ENCODE results near the gene MYOM1. TPM values are rescaled to one million over a fixed set of nuclear protein-coding genes. Genes with fewer than 3 reads are reported as not detected.
"Not testable (repeated sequence)": the region's sequence is repeated elsewhere in the genome, so short reads cannot be mapped to it uniquely, and the experiment has no call there.

The MYOM1 gene
- total RNA-seq, 1 donor from 2014 or later: 1.4 TPM

- no peak overlapping the region for H3K4me3 Mint-ChIP-seq
- intact Hi-C loops (cut with micrococcal nuclease): no loop called here
- no peaks in the 10 kb centered on the region for H3K9me3 Mint-ChIP-seq
Measured at GRCh38 chr18:3081584-3081991, 138.2 kb downstream of the MYOM1 start.

DNA sequence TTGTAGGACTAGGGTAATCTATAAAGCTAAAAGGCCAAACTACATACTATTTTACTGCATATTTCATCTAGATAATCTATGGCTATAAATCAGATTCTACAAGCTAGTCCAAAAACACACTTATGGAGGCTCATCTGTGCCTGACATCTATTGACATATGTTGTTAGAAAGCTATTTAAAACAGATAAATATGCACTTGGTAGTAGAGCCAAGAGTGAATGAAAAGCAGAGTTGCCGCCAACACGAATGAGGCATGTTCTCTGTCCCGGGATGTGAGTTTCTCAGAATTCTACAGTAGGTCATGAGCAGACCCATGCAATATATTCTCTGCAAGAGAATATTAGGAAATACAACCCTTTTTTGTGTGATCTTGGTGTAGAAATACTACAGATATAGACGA, 140.1 kb downstream of the MYOM1 start:
- H3K4me3 Mint-ChIP-seq: no peak overlapping the region
- H3K27me3 Mint-ChIP-seq (ENCODE audit: insufficient read depth): no peaks in the 10 kb centered on the region
- H3K4me1 Mint-ChIP-seq (ENCODE audit: low read depth): peaks cover 9% of the 10 kb centered on the region
- DNase-seq (ENCODE audit: low spot score): no peak
- H3K9me3 Mint-ChIP-seq: no peaks in the 10 kb centered on the region
- no peak overlapping the region for H3K27ac Mint-ChIP-seq
- no peaks in the 10 kb centered on the region for H3K36me3 Mint-ChIP-seq (ENCODE audit: low read depth)
- intact Hi-C loops (cut with micrococcal nuclease): no loop called here

More at GRCh38 chr18:3081584-3081991, 138.2 kb downstream of the MYOM1 start:
- Mint-ChIP-seq H3K27me3 (ENCODE audit: insufficient read depth) (no peaks in the 10 kb centered on the region), H3K27ac (no peak overlapping the region), H3K36me3 (ENCODE audit: low read depth) (no peaks in the 10 kb centered on the region), H3K4me1 (ENCODE audit: low read depth) (no peaks in the 10 kb centered on the region)
- no peak for DNase-seq (ENCODE audit: low spot score)

- H3K4me3 Mint-ChIP-seq: no peak overlapping the region
- H3K27me3 Mint-ChIP-seq (ENCODE audit: insufficient read depth): no peaks in the 10 kb centered on the region
- intact Hi-C loops (cut with micrococcal nuclease): no loop called here
- H3K9me3 Mint-ChIP-seq: no peaks in the 10 kb centered on the region
- peaks cover 2% of the 10 kb centered on the region for H3K36me3 Mint-ChIP-seq (ENCODE audit: low read depth)
- no peak overlapping the region for H3K27ac Mint-ChIP-seq
- DNase-seq (ENCODE audit: low spot score): no peak
- peaks cover 29% of the 10 kb centered on the region for H3K4me1 Mint-ChIP-seq (ENCODE audit: low read depth)
Measured at GRCh38 chr18:3075491-3075890, 144.3 kb downstream of the MYOM1 start.

DNA sequence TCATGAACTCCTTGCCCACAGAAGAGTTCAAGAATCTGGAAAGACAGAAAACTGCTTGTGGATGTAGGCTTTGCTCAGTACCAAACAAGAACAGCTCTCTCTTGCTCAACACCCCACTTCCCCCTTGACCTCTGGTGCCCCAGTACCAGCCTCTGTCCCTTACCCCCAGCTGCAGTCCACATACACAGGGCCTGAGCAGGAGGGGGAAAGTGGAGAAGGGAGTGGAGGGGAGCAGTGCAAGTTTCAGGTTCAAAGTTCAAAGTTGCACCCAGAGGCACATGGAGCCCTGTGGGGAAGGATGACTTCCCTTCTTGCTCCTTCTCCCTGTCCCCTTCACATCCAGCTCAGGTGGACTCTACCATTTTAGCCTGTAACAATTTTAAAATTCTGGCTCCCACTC, 145.7 kb downstream of the MYOM1 start:
- intact Hi-C loops (cut with micrococcal nuclease): no loop called here
- Mint-ChIP-seq H3K4me1 (ENCODE audit: low read depth) (peaks cover 43% of the 10 kb centered on the region), H3K27ac (no peak overlapping the region)

GRCh38 chr18:3073353-3073752, 146.4 kb downstream of the MYOM1 start:
- H3K4me3 Mint-ChIP-seq; DNase-seq (ENCODE audit: low spot score); intact Hi-C loops (cut with micrococcal nuclease); H3K36me3 Mint-ChIP-seq (ENCODE audit: low read depth); H3K27me3 Mint-ChIP-seq (ENCODE audit: insufficient read depth); H3K27ac Mint-ChIP-seq; H3K9me3 Mint-ChIP-seq: not testable (repeated sequence)
- peaks cover 49% of the 10 kb centered on the region for H3K4me1 Mint-ChIP-seq (ENCODE audit: low read depth)

More for the DNA sequence above, 145.7 kb downstream of the MYOM1 start:
- H3K4me3 Mint-ChIP-seq: no peak overlapping the region
- peaks cover 2% of the 10 kb centered on the region for H3K36me3 Mint-ChIP-seq (ENCODE audit: low read depth)
- H3K9me3 Mint-ChIP-seq: no peaks in the 10 kb centered on the region
- no peaks in the 10 kb centered on the region for H3K27me3 Mint-ChIP-seq (ENCODE audit: insufficient read depth)
- no peak for DNase-seq (ENCODE audit: low spot score)

GRCh38 chr18:3071676-3072075, 148.1 kb downstream of the MYOM1 start:
- Mint-ChIP-seq H3K4me1 (ENCODE audit: low read depth) (peaks cover 66% of the 10 kb centered on the region), H3K4me3 (no peak overlapping the region), H3K9me3 (no peaks in the 10 kb centered on the region), H3K27me3 (ENCODE audit: insufficient read depth) (no peaks in the 10 kb centered on the region), H3K36me3 (ENCODE audit: low read depth) (peaks cover 2% of the 10 kb centered on the region), H3K27ac (no peak overlapping the region)
- no peak for DNase-seq (ENCODE audit: low spot score)
- intact Hi-C loops (cut with micrococcal nuclease): no loop called here

DNA sequence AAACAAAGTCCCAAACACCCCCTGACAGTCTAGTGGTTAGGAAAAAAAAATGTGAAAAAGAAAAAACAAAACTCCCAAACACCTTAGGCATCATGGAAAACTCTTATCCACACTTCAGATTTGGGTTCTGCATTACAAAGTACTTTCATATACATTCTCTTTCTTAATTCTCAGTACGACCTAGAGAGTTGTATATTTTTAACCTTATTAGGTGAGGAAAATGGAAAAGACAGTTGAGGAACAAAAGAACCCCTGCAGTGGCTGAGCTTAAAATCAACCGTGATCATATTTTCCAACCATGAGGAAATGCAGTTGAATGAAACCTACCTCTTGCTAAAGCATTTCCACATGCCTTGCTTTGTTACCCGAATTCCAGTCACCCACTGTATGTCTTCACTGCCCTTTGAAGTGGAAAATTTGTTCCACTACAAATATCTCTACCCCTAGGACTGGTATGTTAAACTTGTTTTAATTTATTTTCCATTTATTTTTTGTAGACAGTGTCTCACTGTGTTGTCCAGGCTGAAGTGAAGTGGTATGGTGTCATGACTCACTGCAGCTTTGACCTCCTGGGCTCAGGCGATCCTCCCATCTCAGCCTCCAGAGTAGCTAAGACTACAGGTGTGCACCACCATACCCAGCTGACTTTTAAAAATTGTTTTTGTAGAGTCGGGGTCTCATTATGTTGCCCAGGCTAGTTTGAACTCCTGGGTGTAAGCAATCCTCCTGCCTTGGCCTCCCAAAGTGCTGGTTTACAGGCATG, 149.9 kb downstream of the MYOM1 start:
- no peaks in the 10 kb centered on the region for H3K27me3 Mint-ChIP-seq (ENCODE audit: insufficient read depth)
- H3K36me3 Mint-ChIP-seq (ENCODE audit: low read depth): peaks cover 2% of the 10 kb centered on the region
- H3K4me3 Mint-ChIP-seq: peak overlapping the region; percentile 7
- H3K9me3 Mint-ChIP-seq: no peaks in the 10 kb centered on the region
- intact Hi-C loops (cut with micrococcal nuclease): loop anchor here (1.0 to 5.0 kb wide), 2 partner anchors 9 to 37 kb away; no protein-coding TSS in a partner anchor
- H3K27ac Mint-ChIP-seq: peak overlapping the region; percentile 79
- DNase-seq (ENCODE audit: low spot score): no peak
- H3K4me1 Mint-ChIP-seq (ENCODE audit: low read depth): peaks cover 62% of the 10 kb centered on the region

DNA sequence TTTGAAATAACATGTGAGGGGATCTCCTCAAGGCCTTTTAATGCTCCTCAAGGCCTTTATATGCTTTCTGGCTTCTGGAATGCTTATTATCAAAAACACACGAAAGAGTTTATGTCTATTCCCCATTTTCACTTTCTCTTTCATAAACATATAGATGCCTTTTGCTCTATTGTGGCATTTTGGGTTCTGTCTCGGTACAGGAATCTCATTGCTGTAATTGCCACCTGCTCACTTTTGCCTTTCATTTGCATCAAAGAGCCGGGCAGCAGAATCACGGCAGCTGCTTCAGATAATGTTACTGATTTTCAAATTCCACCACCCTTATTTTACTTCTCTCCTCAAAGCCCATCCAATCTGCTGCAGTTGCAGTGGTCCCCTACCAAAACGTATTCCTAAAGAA, 152.0 kb downstream of the MYOM1 start:
- peak overlapping the region; percentile 42 for H3K27ac Mint-ChIP-seq

GRCh38 chr18:3067165-3067661, 152.6 kb downstream of the MYOM1 start:
- DNase-seq (ENCODE audit: low spot score): no peak
- Mint-ChIP-seq H3K4me3 (peak overlapping the region; percentile 29), H3K27ac (peak overlapping the region; percentile 42), H3K27me3 (ENCODE audit: insufficient read depth) (no peaks in the 10 kb centered on the region), H3K4me1 (ENCODE audit: low read depth) (peaks cover 56% of the 10 kb centered on the region), H3K9me3 (no peaks in the 10 kb centered on the region), H3K36me3 (ENCODE audit: low read depth) (no peaks in the 10 kb centered on the region)
- intact Hi-C loops (cut with micrococcal nuclease): loop anchor here (5.0 kb wide), 1 partner anchor 40 kb away; no protein-coding TSS in a partner anchor

More for the DNA sequence above, 152.0 kb downstream of the MYOM1 start:
- peak overlapping the region; percentile 29 for H3K4me3 Mint-ChIP-seq
- H3K36me3 Mint-ChIP-seq (ENCODE audit: low read depth): peaks cover 2% of the 10 kb centered on the region
- no peaks in the 10 kb centered on the region for H3K9me3 Mint-ChIP-seq
- DNase-seq (ENCODE audit: low spot score): no peak
- intact Hi-C loops (cut with micrococcal nuclease): loop anchor here (5.0 kb wide), 1 partner anchor 40 kb away; no protein-coding TSS in a partner anchor
- no peaks in the 10 kb centered on the region for H3K27me3 Mint-ChIP-seq (ENCODE audit: insufficient read depth)
- peaks cover 52% of the 10 kb centered on the region for H3K4me1 Mint-ChIP-seq (ENCODE audit: low read depth)

DNA sequence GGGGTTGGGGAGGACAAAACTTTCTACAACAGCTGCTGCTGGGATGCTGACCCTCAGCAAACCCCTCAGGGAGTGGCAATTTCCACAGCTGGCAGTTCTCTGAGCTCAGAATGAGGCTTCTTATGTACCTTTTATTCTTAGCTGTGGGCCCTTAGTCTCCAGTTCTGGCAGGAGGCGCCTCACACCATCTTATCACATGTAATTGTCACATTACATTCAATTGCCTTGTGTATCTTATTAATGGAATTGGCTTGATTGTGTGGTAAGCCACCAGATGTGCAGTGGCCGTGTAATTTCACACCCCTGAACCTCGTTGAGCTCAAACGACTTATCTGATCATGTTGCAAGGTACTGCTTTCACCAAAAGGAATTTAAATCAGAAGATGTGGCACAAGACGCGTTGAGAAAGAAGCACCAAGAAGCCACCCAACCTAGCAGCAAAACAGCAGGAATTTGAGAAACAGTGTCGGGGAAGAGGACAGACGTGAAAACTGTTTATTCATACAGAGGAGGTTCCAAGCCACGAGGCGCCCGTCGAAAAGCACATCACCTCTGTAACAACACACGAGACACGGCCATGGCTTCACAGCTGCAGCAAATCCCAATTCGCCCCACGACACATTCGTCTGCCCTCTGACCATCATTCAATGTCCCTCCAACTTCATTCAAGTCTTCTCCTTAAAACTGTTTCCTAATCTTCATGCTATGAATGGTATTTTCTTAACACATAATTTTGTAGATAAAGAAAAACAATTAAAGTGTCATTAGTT, 153.2 kb downstream of the MYOM1 start:
- no peak for DNase-seq (ENCODE audit: low spot score)
- Mint-ChIP-seq H3K4me3 (no peak overlapping the region), H3K27me3 (ENCODE audit: insufficient read depth) (no peaks in the 10 kb centered on the region), H3K4me1 (ENCODE audit: low read depth) (peaks cover 63% of the 10 kb centered on the region), H3K9me3 (peaks cover 2% of the 10 kb centered on the region), H3K27ac (peak overlapping the region; percentile 42), H3K36me3 (ENCODE audit: low read depth) (no peaks in the 10 kb centered on the region)
- intact Hi-C loops (cut with micrococcal nuclease): loop anchor here (5.0 kb wide), 1 partner anchor 41 kb away; no protein-coding TSS in a partner anchor

GRCh38 chr18:3063766-3064165, 156.0 kb downstream of the MYOM1 start:
- intact Hi-C loops (cut with micrococcal nuclease): loop anchor here (1.0 to 5.0 kb wide), 4 partner anchors 66 to 421 kb away; partner anchors contain the start of gene SMCHD1
- not testable (repeated sequence) for H3K9me3 Mint-ChIP-seq; H3K4me3 Mint-ChIP-seq; H3K27me3 Mint-ChIP-seq (ENCODE audit: insufficient read depth); DNase-seq (ENCODE audit: low spot score); H3K27ac Mint-ChIP-seq; H3K36me3 Mint-ChIP-seq (ENCODE audit: low read depth)
- H3K4me1 Mint-ChIP-seq (ENCODE audit: low read depth): peaks cover 66% of the 10 kb centered on the region

DNA sequence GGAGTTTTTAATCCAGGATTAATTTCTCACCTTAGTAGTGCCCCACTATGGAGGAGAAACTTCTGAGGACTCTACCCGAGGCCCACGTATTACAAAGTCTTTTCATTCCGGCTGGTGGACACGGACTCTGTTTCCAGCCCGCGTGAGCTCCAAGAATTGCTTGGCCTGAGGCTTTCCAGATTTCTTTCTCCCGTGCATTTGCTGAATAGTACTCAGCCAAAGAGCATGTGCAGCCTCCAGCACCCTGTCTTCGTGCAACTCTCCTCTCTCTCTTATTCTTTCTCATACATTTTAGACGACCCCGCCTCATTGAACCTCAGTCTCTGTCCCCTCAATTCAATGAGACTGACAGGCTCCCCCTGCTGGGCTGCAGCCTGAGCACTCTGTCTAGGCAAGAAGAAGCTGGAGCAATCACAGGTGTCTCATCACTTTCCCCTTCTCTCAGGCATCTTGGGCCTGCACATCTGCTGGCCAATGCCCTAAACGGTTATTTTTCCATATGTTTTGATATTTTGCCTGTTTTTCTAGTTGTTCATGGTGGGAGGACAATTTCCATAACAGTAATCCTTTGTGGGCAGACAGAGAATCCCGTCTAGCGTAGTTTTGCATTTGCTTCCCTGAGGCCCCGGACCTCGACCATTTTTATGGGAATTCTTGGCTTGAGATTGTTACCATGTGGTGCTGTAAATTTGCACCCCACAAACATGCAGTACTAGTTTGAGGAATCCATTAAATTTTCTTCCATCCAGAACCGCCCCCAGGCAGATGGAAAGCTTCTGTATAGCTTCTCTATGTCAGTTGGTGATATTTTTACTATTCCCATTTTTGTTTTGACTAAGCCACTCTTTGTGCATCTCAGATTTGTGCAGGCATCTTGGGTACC, 156.7 kb downstream of the MYOM1 start:
- Mint-ChIP-seq H3K27ac (peak overlapping the region; percentile 99), H3K36me3 (ENCODE audit: low read depth) (peaks cover 2% of the 10 kb centered on the region), H3K27me3 (ENCODE audit: insufficient read depth) (no peaks in the 10 kb centered on the region), H3K4me3 (peak overlapping the region; percentile 66), H3K9me3 (peaks cover 6% of the 10 kb centered on the region), H3K4me1 (ENCODE audit: low read depth) (peaks cover 67% of the 10 kb centered on the region)
- peak; percentile 64 for DNase-seq (ENCODE audit: low spot score)
- intact Hi-C loops (cut with micrococcal nuclease): loop anchor here (1.0 to 5.0 kb wide), 4 partner anchors 66 to 421 kb away; partner anchors contain the start of gene SMCHD1

Measured in activated T-helper 1 cell treated with anti-CD3 and anti-CD28 coated beads, Interleukin-12 subunit alpha, Interleukin-12 subunit beta, Interleukin-2, Interleukin-4 antibody, amounts not matched to agents 30 ng/mL and 10 ng/mL and 1 ng/mL, durations not matched to agents 14 hours and 24 hours and 36 hours (primary cell).